GM19025 (cell line): ENCODE measurements around the gene BLVRB.
"Not testable (repeated sequence)": the region's sequence is repeated elsewhere in the genome, so short reads cannot be mapped to it uniquely, and the experiment has no call there.

Source experiments
- ATAC-seq: cut with Tn5 transposase; IDR thresholded peaks from one replicate; pipeline ENCODE4 v1.9.1; 2021; ENCODE audit warnings: mild to moderate bottlenecking, low read depth, moderate library complexity; ENCODE audit not compliant: unreplicated experiment

The BLVRB gene

DNA sequence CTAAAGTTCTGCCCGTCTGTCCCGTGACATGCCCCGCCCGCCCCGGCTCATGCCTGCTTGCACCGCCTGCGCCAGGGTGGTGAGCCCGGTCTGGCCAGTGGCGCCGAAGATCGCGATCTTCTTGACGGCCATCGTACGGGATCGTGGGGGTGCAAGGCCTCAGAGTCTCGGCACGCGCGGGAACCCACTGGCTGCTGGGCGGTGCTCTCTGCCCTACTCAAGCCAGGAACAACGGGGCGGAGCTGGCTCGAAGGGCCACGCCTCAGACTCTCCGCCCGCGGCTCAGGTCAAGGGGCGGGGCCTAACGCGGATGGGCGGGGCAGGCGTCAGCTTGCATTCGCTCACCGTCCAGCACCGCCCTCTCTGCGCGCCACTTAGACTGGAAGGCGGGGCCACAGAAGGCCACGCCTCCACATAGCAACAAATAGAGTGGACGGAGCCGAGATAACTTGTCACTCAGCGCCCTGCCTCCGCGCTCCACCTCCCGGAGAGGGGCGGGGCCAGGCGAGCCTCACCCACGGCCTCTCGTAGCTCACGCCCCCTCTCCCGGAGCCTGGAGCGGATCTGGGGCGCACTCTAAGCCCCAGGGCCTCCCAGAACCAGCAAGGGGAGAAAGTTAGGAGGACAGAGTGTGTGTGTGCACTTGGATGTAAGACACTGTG, at the start of gene BLVRB:
Gene BLVRB (minus strand): TSS at position 189 of the 662 bp plus-strand sequence. CDS start 57 bp downstream, at position 132.
- peak; percentile 79 for ATAC-seq

GRCh38 chr19:40513741-40514315, 48.3 kb upstream of the BLVRB start:
- ATAC-seq: no peak

DNA sequence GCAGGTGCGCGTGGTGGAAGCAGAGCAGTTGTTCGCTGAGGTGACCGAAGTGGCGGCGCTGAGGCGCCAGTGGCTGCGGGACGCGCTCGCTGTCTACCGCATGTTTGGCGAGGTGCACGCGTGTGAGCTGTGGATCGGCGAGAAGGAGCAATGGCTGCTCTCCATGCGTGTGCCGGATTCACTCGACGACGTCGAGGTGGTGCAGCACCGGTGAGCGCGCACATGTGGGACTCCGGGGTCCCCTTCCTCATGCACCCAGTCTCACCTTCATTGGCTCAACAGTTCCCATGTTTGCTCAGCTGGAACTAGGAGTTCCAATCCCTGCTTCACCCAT, 47.8 kb upstream of the BLVRB start:
- ATAC-seq: no peak

DNA sequence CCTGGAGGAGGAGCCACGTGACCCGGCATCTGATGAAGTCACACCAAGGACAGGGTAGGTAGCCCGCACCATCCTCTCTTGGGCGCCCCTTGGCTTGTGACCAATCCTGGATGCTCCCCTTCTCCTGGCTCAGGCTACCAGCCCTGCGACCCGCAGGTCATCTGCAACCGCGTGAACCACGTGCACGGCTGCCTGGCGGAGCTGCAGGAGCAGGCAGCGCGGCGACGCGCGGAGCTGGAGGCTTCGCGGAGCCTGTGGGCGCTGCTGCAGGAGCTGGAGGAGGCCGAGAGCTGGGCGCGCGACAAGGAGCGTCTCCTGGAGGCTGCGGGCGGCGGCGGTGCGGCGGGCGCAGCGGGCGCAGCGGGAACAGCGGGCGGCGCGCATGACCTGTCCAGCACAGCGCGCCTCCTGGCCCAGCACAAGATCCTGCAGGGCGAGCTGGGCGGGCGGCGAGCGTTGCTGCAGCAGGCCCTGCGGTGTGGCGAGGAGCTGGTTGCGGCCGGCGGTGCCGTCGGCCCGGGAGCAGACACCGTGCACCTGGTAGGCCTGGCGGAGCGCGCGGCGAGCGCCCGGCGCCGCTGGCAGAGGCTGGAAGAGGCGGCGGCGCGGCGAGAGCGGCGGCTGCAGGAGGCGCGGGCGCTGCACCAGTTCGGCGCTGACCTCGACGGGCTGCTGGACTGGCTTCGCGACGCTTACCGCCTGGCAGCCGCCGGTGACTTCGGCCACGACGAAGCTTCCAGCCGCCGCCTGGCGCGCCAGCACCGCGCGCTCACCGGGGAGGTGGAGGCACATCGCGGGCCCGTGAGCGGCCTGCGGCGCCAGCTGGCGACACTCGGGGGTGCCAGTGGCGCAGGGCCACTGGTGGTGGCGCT, 47.2 kb upstream of the BLVRB start:
- no peak for ATAC-seq

DNA sequence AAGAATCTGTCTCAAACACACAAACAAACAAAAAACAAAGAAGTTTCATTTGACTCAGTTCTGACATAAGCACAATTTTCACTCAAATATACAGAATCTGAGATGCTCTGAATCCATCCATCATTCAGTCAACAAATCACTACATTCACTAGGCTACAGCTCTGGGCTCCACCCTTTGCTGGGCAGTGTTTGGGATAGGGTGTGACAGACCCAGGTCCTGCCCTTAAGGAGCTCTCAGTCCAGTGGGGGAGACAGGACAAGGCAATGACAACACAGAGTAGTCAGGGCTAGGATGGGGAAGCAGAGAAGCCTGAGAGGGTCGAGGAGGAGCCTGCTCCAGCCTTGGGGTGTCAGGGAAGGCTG, 46.5 kb upstream of the BLVRB start:
- no peak for ATAC-seq

GRCh38 chr19:40511487-40511886, 45.9 kb upstream of the BLVRB start:
- no peak for ATAC-seq

DNA sequence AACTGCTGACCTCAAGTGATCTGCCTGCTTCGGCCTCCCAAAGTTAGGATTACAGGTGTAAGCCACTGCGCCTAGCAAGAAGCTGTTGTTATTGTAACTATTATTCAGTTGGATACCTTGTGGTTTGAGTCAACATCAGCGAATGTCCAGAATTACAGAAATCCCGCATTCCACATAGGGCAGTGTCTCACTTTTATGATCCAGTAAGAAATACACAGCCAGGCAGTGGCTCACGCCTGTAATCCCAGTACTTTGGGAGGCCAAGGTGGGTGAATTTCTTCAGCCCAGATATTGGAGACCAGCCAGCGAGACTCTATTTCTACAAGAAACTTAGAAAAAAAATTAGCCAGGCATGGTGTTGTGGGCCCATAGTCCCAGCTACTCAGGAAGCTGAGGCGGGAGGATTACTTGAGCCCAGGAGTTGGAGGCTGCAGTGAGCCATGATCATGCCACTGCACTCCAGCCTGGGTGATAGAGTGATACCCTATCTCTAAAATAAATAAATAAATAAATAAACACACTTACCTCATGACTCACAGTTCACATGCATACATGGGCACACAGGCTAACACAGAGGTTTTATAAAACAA, 45.1 kb upstream of the BLVRB start:
- ATAC-seq: no peak

DNA sequence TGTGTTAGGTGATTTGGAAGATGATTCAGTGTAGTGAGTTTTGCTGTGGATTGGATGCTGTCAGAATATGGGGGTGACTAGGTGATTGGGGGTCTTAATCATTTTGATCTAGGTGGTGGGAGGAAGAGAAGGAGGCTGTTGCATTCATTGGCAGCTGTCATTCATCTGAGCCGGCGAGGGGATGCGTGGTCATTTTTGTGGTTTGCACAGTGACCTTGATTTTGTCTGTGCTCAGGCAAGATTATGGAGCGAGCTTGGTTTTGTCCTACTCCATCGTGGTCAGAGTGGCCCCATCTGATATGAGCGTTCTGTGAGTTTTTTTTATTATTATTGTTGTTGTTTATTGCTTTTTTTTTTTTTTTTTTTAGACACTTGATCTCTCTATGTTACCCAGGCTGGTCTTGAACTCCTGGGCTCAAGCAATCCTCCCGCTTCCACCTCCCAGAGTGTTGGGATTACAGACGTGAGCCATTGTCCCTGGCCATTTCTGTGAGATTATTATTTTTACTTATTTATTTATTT, 43.3 kb upstream of the BLVRB start:
- no peak for ATAC-seq

GRCh38 chr19:40507892-40508291, 42.3 kb upstream of the BLVRB start:
- ATAC-seq: no peak

DNA sequence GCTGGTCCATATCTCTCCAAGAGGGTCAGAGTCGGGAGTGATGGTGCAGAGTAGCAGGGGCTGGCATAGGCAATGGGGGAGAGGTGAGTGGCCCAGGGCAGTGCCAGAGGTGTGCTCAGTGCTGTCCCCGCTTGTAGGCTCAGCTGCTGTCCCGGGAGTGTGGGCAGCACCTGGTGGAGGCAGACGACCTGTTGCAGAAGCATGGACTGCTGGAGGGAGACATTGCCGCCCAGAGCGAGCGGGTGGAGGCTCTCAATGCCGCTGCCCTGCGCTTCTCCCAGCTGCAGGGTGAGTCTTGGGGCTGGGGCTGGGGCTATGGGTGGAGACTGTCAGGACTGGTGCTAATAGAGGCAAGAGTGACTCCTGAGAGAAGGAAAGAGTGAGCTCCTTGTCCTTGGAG, 40.6 kb upstream of the BLVRB start:
- no peak for ATAC-seq

- no peak for ATAC-seq
These were observed 37.8 kb upstream of the BLVRB start for GRCh38 chr19:40503320-40503695.

- no peak for ATAC-seq
These were observed 37.2 kb upstream of the BLVRB start for GRCh38 chr19:40502647-40503319.

GRCh38 chr19:40502081-40502480, 36.5 kb upstream of the BLVRB start:
- ATAC-seq: no peak

- no peak for ATAC-seq
These were observed 36.1 kb upstream of the BLVRB start for GRCh38 chr19:40501599-40501998.

GRCh38 chr19:40500678-40501530, 35.4 kb upstream of the BLVRB start:
- not testable (repeated sequence) for ATAC-seq

DNA sequence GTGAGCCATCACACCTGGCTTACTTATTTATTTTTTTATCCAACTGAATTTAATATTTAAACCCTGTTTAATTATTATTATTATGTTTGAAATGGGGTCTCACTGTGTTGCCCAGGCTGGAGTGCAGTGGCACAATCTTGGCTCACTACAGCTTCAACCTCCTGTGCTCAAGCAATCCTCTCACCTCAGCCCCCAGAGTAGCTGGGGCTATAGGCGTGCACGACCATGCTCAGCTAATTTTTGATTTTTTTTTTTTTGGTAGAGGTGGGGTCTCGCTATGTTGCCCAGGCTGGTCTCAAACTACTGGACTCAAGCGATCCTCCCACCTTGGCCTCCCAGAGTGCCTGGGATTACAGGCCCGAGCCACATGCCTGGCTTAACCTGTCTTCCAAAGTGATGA, 33.8 kb upstream of the BLVRB start:
- no peak for ATAC-seq

DNA sequence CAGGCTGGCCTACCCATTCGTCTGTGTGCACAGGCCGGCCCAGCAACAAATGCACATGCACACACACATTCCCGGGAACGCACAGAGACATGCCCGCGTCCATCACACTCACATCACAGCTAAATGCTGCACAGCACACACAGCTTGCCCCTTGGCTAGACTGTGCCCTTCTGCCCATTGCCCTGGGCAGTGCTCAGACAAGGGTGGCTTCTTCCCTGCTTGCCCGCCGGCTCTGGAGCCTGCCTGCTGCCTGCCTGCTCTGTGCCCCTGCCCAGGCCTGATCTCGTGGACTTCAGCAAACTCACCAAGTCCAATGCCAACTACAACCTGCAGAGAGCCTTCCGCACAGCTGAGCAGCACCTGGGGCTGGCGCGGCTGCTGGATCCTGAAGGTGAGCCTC, 31.7 kb upstream of the BLVRB start:
- no peak for ATAC-seq

- ATAC-seq: no peak
These were observed 28.8 kb upstream of the BLVRB start for GRCh38 chr19:40494191-40494838.

DNA sequence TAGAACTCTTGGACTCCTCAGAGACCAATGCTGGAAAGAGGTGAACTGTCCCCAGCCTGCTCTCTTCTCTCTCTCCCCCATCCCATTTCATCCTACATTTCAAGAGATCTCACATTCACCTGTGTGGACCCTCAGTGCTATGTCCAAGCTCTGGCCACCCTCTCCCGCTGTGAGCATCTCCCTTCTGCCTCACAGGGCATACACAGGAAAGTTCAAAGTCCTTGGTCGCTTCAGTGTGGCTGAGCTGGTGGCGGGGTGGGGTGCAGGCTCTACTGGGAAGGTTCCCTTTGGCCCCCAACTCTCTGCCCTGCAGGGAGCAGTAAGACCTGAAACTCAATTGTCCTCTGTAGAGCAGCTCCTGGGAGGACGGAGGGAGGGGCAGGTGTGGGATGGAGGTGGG, 28.2 kb upstream of the BLVRB start:
- no peak for ATAC-seq
